Measurements from ENCODE around the gene SGK1.

DNA sequence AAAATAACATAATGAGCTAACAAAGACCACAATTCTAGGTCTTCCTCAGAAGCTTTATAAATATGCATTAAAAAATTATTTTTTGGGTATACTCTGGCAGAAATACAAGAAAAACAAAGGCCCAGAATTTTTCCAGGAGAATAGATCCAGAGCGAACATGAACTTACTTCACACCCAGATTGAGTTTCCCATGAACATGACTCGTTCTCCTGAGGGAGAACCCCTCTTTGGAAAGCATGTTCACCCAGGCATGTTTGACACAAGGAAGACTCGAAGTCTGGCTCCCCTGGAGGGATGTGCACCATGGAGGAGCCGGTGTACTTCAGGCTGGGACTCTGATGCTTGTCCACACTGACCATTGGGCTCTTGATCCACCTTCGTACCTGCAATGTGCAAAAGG lies 56.1 kb downstream of the SGK1 start:
- TF ChIP-seq POLR2A (IDR thresholded peaks at IDR 0.05) (no peak), CTCF (IDR thresholded peaks at IDR 0.05) (no peak), POLR2AphosphoS5 (IDR thresholded peaks at IDR 0.05) (no peak), EP300 (IDR thresholded peaks at IDR 0.05) (no peak)

Data from sigmoid colon (tissue), 4 donors.